NCI-H1694 (cell line): ENCODE results near the gene UGT1A8.

Experiments used
- DNase-seq: peaks from one replicate; lab custom pipeline; 2025; lab: John Stamatoyannopoulos, UW

Gene UGT1A8

GRCh38 chr2:233764761-233765160, 147.3 kb downstream of the UGT1A8 start:
- DNase-seq, result no peak

DNA sequence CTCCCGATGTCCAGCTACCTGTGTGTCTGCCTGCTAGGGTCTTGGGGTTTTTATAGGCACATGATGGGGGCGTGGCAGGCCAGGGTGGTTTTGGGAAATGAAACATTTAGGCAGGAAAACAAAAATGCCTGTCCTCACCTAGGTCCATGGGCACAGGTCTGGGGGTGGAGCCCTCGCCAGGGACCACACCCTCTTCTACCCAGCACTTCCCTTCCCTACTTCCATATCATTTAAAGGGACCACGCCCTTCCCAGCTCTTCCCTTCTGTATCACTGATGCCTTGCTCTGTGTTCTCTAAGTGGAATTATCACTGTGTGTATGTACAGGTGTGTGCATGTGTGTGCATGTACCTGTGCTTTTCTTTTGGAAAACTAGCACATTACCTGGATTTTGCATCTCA, 149.0 kb downstream of the UGT1A8 start:
- no peak for DNase-seq

GRCh38 chr2:233768076-233768475, 150.6 kb downstream of the UGT1A8 start:
- no peak for DNase-seq

DNA sequence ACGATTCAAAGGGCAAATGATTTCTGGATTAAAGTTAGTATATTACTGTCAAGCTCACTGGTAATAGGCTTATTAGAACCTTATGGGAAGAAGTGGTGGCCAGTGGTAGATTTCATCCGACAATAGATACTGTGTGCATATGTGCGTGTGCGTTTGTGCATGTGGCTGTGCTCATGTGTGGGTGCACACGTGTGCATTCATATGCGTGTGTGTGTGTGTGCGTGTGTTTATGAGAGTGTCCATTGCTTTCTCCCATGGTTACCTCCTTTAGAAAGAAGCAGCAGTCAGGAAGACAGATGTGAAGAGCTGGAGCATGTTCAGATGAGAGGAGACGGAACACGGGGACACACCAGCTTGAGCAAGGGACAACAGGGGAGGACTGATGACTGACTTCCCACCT, 151.8 kb downstream of the UGT1A8 start:
- DNase-seq, result no peak

DNA sequence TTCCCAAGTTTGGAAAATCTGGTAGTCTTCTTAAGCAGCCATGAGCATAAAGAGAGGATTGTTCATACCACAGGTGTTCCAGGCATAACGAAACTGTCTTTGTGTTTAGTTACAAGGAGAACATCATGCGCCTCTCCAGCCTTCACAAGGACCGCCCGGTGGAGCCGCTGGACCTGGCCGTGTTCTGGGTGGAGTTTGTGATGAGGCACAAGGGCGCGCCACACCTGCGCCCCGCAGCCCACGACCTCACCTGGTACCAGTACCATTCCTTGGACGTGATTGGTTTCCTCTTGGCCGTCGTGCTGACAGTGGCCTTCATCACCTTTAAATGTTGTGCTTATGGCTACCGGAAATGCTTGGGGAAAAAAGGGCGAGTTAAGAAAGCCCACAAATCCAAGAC, 154.7 kb downstream of the UGT1A8 start:
- DNase-seq, result no peak

GRCh38 chr2:233772583-233772982, 155.2 kb downstream of the UGT1A8 start:
- no peak for DNase-seq

DNA sequence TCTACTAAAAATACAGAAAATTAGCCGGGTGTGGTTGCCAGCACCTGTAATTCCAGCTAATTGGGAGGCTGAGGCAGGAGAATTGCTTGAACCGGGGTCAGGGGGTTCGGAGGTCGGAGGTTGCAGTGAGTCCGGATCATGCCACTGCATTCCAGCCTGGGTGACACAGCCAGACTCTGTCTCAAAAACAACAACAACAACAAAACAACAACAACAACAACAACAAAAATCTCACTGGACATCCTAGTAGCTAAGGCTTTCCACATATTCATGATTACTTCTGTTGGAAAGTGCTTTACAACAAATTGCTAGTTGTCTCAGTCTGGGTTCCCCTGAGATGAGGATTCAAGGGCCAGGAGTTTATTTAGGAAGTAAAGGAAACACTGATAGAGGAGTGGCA, 156.4 kb downstream of the UGT1A8 start:
- DNase-seq, result no peak

- DNase-seq, result no peak
Measured at GRCh38 chr2:233775414-233775813, 158.0 kb downstream of the UGT1A8 start.

- DNase-seq, result no peak
Measured at GRCh38 chr2:233778030-233778429, 160.6 kb downstream of the UGT1A8 start, which contains the start of gene MROH2A. MROH2A (plus strand) TSS chr2:233778330; CDS start chr2:233779359, 1,029 bp downstream.

GRCh38 chr2:233779722-233780121, 162.3 kb downstream of the UGT1A8 start:
- no peak for DNase-seq

- DNase-seq, result no peak
Measured at GRCh38 chr2:233780771-233781170, 163.3 kb downstream of the UGT1A8 start.

GRCh38 chr2:233789554-233789953, 172.1 kb downstream of the UGT1A8 start:
- no peak for DNase-seq

- no peak for DNase-seq
Measured at GRCh38 chr2:233791151-233791882, 173.9 kb downstream of the UGT1A8 start.

- DNase-seq, result no peak
Measured at GRCh38 chr2:233791883-233792329, 174.5 kb downstream of the UGT1A8 start.

DNA sequence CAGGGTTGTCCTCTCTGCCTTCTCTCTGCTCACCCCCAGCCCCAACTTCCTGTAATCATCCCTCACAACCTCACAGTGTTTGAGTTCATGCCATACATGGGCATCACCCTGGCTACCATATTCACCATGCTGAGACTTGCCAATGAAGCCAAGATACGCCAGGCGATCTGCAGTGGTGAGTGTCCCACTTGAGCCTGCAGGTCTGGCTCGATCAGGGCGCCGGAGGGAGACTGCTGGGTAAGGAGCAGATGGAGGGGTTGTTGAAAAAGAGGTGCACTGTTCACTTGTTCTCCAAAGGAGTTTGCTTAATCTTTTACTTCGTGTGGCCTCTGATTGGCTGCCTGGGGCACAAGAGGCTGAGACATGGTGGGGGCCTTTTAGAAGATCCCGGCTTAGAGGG, 175.3 kb downstream of the UGT1A8 start:
- no peak for DNase-seq

DNA sequence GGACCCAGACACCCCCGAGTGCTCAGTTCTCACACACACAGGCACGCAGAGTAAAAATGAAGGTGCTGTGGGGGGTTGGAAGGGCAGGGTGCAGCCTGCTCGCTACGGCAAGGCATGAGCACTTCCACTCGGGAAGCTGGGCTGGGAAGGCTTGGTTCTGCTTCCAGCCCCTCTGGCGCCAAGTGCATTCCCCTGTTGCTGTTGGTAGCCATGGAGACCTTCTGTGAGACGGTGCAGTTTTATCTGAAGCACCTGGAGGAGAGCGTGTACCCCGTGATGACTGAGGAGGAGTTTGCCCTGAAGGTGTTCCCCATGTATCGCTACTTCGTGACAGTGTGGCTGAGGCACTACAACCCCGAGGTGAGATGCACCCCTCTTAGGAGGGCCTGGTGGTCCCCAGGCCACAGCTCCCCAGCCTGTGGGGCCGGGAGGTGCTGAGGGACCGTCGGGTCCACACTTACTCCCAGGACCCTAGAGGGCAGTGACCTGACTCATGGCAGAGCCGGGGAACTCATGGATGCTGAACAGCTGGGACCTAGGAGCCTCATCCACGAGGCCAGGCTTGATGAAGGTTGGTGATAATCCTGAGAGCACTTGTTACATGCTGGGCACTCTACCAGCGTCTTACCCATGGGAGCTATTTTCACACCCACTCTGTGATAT, 176.2 kb downstream of the UGT1A8 start:
- DNase-seq, result no peak

- no peak for DNase-seq
Measured at GRCh38 chr2:233794128-233794658, 176.8 kb downstream of the UGT1A8 start.

DNA sequence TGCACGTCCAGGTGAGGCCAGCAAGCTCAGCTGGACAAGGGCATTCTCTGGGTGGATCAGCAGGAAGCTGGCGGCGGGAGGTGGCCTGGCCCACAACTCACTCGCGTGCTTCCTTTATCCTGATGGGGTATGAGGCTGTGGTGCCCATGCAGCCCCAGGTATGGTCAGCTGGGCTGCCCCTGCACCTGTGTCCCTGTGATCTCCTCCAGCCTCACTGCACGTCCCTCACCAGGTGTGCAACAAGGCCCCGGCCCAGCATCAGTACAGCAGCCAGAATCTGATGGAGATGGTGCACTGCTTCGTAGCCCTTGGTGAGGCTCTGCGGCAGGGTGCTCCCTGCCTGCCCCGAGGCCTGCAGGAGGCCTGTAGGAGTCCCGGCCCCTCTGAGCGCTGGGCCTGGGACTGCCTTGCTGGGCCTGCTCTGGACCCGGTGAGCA, 178.3 kb downstream of the UGT1A8 start:
- no peak for DNase-seq

- no peak for DNase-seq
Measured at GRCh38 chr2:233796254-233796653, 178.8 kb downstream of the UGT1A8 start.

GRCh38 chr2:233798335-233799086, 181.1 kb downstream of the UGT1A8 start:
- no peak for DNase-seq

- peak; percentile 10 for DNase-seq
Measured at GRCh38 chr2:233799087-233799665, 181.7 kb downstream of the UGT1A8 start.

GRCh38 chr2:233799716-233800115, 182.3 kb downstream of the UGT1A8 start:
- DNase-seq, result no peak
